PC-3 (cell line): ENCODE data around the gene GPR156.

Experiments used
- EZH2 ChIP-seq: fragments of 300-600 bp; sonication (generic); IDR thresholded peaks from one replicate; pipeline ENCODE4 v1.6.1; 2017; ENCODE audit warnings: antibody characterized with exemption, mild to moderate bottlenecking, low read length; ENCODE audit not compliant: unreplicated experiment
- EZH2phosphoT487 ChIP-seq: fragments of 300-600 bp; sonication (generic); IDR thresholded peaks from 2 replicates; pipeline ENCODE4 v1.6.1; 2018; ENCODE audit warnings: mild to moderate bottlenecking, antibody characterized with exemption, low read length, borderline replicate concordance
- TF ChIP-seq, protein P1 (sequence below): fragments of 300-600 bp; sonication (generic); conservative IDR thresholded peaks from 2 replicates; pipeline ENCODE4 v1.5.1; 2017; ENCODE audit warnings: antibody characterized with exemption, low read depth, mild to moderate bottlenecking, low read length

GRCh38 chr3:120285508-120285841 is 453 bp upstream of the GPR156 start:
- TF ChIP-seq, protein P1, sequence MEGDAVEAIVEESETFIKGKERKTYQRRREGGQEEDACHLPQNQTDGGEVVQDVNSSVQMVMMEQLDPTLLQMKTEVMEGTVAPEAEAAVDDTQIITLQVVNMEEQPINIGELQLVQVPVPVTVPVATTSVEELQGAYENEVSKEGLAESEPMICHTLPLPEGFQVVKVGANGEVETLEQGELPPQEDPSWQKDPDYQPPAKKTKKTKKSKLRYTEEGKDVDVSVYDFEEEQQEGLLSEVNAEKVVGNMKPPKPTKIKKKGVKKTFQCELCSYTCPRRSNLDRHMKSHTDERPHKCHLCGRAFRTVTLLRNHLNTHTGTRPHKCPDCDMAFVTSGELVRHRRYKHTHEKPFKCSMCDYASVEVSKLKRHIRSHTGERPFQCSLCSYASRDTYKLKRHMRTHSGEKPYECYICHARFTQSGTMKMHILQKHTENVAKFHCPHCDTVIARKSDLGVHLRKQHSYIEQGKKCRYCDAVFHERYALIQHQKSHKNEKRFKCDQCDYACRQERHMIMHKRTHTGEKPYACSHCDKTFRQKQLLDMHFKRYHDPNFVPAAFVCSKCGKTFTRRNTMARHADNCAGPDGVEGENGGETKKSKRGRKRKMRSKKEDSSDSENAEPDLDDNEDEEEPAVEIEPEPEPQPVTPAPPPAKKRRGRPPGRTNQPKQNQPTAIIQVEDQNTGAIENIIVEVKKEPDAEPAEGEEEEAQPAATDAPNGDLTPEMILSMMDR: no peak
- TF ChIP-seq EZH2: no peak
- TF ChIP-seq EZH2phosphoT487: no peak
